Uterus (tissue), 4 donors: Measurements from ENCODE around the gene EYS. TPM values are rescaled to one million over a fixed set of nuclear protein-coding genes. Genes with fewer than 3 reads are reported as not detected.

Experiments used
- DNase-seq, 2 donors: peaks; one replicate each; pipeline ENCODE4 v3.0.0-alpha.2; 2019 to 2020
- H3K27ac ChIP-seq, 2 donors: fragments of 200-600 bp; sonication (generic); 1 replicate in 1 of 2; 2 replicates in 1 of 2; pipeline ENCODE4 v1.5.1; 2016 to 2018
- H3K27me3 ChIP-seq, 2 donors: fragments of 200-600 bp; sonication (generic); one replicate each; pipeline ENCODE4 v1.5.1; 2018 to 2019; ENCODE audit warnings: control low read depth in 1 of 2
- H3K36me3 ChIP-seq, 2 donors: fragments of 200-600 bp; sonication (generic); one replicate each; pipeline ENCODE4 v1.5.1; 2019; ENCODE audit warnings: control low read depth in 1 of 2
- H3K4me1 ChIP-seq, 2 donors: fragments of 200-600 bp; sonication (generic); one replicate each; pipeline ENCODE4 v1.5.1; 2018 to 2019; ENCODE audit warnings: control low read depth in 1 of 2
- H3K4me3 ChIP-seq, 2 donors: fragments of 200-600 bp; sonication (generic); 1 replicate in 1 of 2; 2 replicates in 1 of 2; pipeline ENCODE4 v1.5.1; 2018 to 2019; ENCODE audit warnings: mild to moderate bottlenecking in 1 of 2
- H3K9me3 ChIP-seq, 2 donors: fragments of 200-600 bp; sonication (generic); one replicate each; pipeline ENCODE4 v1.5.1; 2019; ENCODE audit warnings: control low read depth in 1 of 2
- POLR2A ChIP-seq, 2 donors: fragments of 450-650 bp; IDR thresholded peaks; one replicate each; pipeline ENCODE4 v1.6.1; 2016; ENCODE audit warnings: antibody characterized with exemption in 2 of 2, mild to moderate bottlenecking in 1 of 2, moderate library complexity in 1 of 2
- intact Hi-C: fragments of 100-400 bp; cut with DNase I; formaldehyde crosslinking; loops from one replicate; pipeline ENCODE4 v1.15.1; 2023; ENCODE audit warnings: low total_unique reads
- total RNA-seq, 4 donors: library from RNA; depleted of rRNA in 3 of 4; stranded (reverse); fragments of >200 nt in 3 of 4; gene quantifications; one replicate each; pipeline versions ENCODE4 v1.1.0 to v1.2.4, GENCODE V29; 2014 to 2023
- TF ChIP-seq, protein P1 (sequence below), 4 experiments: fragments of 200-600 bp in 2 of 4; fragments of 450-650 bp in 2 of 4; sonication (generic) in 2 of 4; IDR thresholded peaks; one replicate each; pipeline ENCODE4 v1.5.1; 2016 to 2019; ENCODE audit warnings: antibody characterized with exemption in 4 of 4, mild to moderate bottlenecking in 2 of 4, moderate library complexity in 1 of 4
- donor health status: DM: yes; HTN: yes; CAD: no.

The EYS gene
- total RNA-seq, 4 donors from 2014 or later: 1.3 TPM; not detected in 3

DNA sequence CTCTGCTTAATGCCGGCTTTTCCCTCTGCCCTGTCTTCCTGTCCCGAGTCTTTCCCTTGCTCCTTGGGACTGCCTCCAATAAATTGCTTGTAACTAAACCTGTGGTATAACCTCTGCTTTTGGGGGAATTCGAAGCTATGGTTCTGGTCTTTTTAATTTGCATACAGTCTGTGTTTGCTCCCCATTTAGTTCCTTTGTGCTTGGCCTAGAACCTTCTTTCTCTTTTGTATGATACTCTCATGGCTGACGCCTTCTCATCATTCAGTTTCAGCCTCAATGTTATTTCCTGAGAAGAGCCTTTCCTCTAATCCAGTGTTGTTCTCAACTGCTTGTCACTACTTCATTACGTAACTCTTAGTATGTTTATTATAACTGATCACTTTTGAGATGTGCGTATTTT, 1823.4 kb downstream of the EYS start:
- no peaks in the 10 kb centered on the region for H3K4me1 ChIP-seq

DNA sequence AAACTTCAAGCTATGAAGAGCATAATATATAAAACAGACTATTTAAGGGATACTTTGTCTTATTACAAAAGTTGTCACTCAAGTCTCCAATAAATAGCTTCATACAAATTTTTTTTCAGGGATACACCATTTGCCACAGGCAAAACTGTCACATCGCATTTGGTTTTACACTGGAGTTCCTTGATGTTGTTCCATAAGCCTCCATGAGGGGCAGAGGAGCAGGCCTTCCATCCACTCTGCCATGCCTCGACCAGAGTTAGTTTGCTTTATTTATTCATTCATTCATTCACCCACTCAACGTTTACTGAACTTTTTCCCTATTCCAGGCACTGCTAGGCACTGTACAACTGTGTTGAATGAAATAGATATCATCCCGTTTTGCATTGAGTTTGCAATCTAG, 1824.8 kb downstream of the EYS start:
- no peak for TF ChIP-seq POLR2A (IDR thresholded peaks at IDR 0.05)
- TF ChIP-seq, protein P1, sequence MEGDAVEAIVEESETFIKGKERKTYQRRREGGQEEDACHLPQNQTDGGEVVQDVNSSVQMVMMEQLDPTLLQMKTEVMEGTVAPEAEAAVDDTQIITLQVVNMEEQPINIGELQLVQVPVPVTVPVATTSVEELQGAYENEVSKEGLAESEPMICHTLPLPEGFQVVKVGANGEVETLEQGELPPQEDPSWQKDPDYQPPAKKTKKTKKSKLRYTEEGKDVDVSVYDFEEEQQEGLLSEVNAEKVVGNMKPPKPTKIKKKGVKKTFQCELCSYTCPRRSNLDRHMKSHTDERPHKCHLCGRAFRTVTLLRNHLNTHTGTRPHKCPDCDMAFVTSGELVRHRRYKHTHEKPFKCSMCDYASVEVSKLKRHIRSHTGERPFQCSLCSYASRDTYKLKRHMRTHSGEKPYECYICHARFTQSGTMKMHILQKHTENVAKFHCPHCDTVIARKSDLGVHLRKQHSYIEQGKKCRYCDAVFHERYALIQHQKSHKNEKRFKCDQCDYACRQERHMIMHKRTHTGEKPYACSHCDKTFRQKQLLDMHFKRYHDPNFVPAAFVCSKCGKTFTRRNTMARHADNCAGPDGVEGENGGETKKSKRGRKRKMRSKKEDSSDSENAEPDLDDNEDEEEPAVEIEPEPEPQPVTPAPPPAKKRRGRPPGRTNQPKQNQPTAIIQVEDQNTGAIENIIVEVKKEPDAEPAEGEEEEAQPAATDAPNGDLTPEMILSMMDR (IDR thresholded peaks at IDR 0.05): no peak
- H3K9me3 ChIP-seq: no peaks in the 10 kb centered on the region
- no peaks in the 10 kb centered on the region for H3K4me1 ChIP-seq
- H3K36me3 ChIP-seq: no peaks in the 10 kb centered on the region
- H3K4me3 ChIP-seq: no peak overlapping the region
- H3K27ac ChIP-seq: no peak overlapping the region
- no peak for DNase-seq
- H3K27me3 ChIP-seq: no peaks in the 10 kb centered on the region
- intact Hi-C loops: no loop called here

More for the DNA sequence above, 1823.4 kb downstream of the EYS start:
- H3K36me3 ChIP-seq: no peaks in the 10 kb centered on the region
- DNase-seq: no peak
- TF ChIP-seq POLR2A (IDR thresholded peaks at IDR 0.05): no peak
- TF ChIP-seq, protein P1 (IDR thresholded peaks at IDR 0.05): no peak
- intact Hi-C loops: no loop called here
- H3K27me3 ChIP-seq: no peaks in the 10 kb centered on the region
- no peak overlapping the region for H3K4me3 ChIP-seq
- H3K9me3 ChIP-seq: no peaks in the 10 kb centered on the region
- H3K27ac ChIP-seq: no peak overlapping the region

DNA sequence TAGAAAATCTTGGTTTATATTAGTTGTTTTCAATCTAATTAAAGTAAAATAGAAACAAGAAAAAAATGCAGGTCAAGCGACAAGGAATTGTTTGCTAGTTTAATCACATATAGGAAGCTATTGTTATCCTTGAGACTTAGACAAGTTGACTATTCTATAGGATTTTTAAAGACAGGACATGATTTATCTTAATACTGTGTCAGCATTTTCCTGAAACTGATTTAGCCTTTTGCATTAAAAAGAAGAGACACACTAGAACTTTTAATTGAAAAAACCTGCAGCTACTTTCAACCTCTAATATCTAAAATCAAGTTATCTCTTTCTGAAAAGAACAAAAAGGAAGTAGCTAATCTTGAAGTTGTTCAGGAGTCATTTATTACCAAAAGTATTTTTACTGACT, 1825.2 kb downstream of the EYS start:
- no peak overlapping the region for H3K4me3 ChIP-seq
- no peak for DNase-seq
- H3K9me3 ChIP-seq: no peaks in the 10 kb centered on the region
- H3K27me3 ChIP-seq: no peaks in the 10 kb centered on the region
- no peak for TF ChIP-seq POLR2A (IDR thresholded peaks at IDR 0.05)
- TF ChIP-seq, protein P1 (IDR thresholded peaks at IDR 0.05): no peak
- H3K27ac ChIP-seq: no peak overlapping the region
- no peaks in the 10 kb centered on the region for H3K36me3 ChIP-seq
- intact Hi-C loops: no loop called here
- no peaks in the 10 kb centered on the region for H3K4me1 ChIP-seq

DNA sequence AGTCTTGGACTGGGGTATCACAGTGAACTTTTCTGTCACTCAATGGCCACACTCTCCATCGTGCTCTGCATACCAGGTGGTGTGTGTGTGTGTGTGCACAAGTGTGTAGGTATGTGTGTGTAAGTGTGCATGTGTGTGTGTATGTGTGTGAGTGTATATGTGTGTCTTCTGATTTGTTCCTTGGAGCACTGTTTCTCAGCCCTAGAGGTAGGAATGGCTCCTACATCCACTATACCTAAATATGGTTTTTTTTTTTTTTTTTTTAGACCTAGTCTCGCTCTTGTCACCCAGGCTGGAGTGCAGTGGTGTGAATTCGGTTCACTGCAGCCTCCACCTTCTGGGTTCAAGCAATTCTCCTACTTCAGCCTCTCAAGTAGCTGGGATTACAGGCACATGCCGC, 1834.8 kb downstream of the EYS start:
- H3K36me3 ChIP-seq: no peaks in the 10 kb centered on the region
- no peak overlapping the region for H3K4me3 ChIP-seq
- H3K27ac ChIP-seq: no peak overlapping the region
- no peak for DNase-seq
- H3K9me3 ChIP-seq: no peaks in the 10 kb centered on the region
- no peak for TF ChIP-seq POLR2A (IDR thresholded peaks at IDR 0.05)
- TF ChIP-seq, protein P1 (IDR thresholded peaks at IDR 0.05): no peak
- H3K27me3 ChIP-seq: no peaks in the 10 kb centered on the region
- intact Hi-C loops: no loop called here
- H3K4me1 ChIP-seq: no peaks in the 10 kb centered on the region

DNA sequence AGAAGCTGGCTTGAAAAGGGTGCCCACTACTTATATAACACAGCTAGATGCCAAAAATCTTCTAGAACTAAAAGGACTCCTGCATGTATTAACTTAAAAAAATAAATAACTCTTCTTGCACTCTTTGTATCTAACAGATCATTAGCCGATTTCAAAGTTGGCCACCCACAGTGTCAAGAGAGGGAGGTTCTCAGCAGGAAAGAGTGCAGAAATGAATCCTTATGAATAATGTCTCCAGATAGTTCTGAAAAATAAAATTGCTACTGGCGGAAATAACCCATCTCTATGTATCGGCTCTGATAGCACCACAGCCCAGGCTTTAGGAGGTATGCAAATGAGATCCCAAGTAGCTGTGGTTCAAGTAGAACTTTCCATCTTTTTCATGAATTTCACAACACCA, 1838.7 kb downstream of the EYS start:
- Histone ChIP-seq H3K4me1 (no peaks in the 10 kb centered on the region), H3K27me3 (no peaks in the 10 kb centered on the region), H3K9me3 (no peaks in the 10 kb centered on the region), H3K4me3 (no peak overlapping the region), H3K27ac (no peak overlapping the region), H3K36me3 (no peaks in the 10 kb centered on the region)
- DNase-seq: no peak
- no peak for TF ChIP-seq POLR2A (IDR thresholded peaks at IDR 0.05)
- TF ChIP-seq, protein P1 (IDR thresholded peaks at IDR 0.05): no peak
- intact Hi-C loops: no loop called here
